WTC11 (cell line): ENCODE results near the gene PREX1. TPM values are rescaled to one million over a fixed set of nuclear protein-coding genes. Genes with fewer than 3 reads are reported as not detected.

ENCODE experiments used
- ATAC-seq: fragments of 200-7000 bp; cut with Tn5 transposase; 2 replicates; pipeline ENCODE4 v1.10.0; 2021; ENCODE audit warnings: mild to moderate bottlenecking, moderate library complexity
- CTCF ChIA-PET: fragments of 300-600 bp; sonication (Branson Sonifier 250); formaldehyde crosslinking; loops from one replicate; lab custom pipeline; 2021; ENCODE audit warnings: antibody characterized with exemption; lab: Charles Lee
- POLR2A ChIA-PET: fragments of 350-600 bp; sonication (Branson Sonifier 250); formaldehyde crosslinking; loops from one replicate; lab custom pipeline; 2021; ENCODE audit warnings: antibody characterized with exemption; lab: Charles Lee
- DNase-seq: peaks from one replicate; pipeline ENCODE4 v3.0.0; 2021; ENCODE audit warnings: low spot score
- H3K27ac Mint-ChIP-seq: 2 replicates; pipeline ENCODE4 v1.8.0; 2021; ENCODE audit warnings: mixed read lengths
- H3K27me3 Mint-ChIP-seq: 2 replicates; pipeline ENCODE4 v1.8.0; 2021; ENCODE audit warnings: low read depth, mild to moderate bottlenecking, moderate library complexity, mixed read lengths
- H3K36me3 Mint-ChIP-seq: 2 replicates; pipeline ENCODE4 v1.8.0; 2021; ENCODE audit warnings: mixed read lengths
- H3K4me1 Mint-ChIP-seq: 2 replicates; pipeline ENCODE4 v1.8.0; 2022; ENCODE audit warnings: mixed read lengths
- H3K4me3 Mint-ChIP-seq: 2 replicates; pipeline ENCODE4 v1.8.0; 2021; ENCODE audit warnings: mild to moderate bottlenecking, moderate library complexity, mixed read lengths
- H3K9me3 Mint-ChIP-seq: 2 replicates; pipeline ENCODE4 v1.8.0; 2021; ENCODE audit warnings: mixed read lengths
- ARID4B ChIP-seq: sonication (generic); formaldehyde crosslinking; IDR thresholded peaks from 2 replicates; pipeline ENCODE4 v1.8.0; 2023; ENCODE audit warnings: missing genetic modification reagents, mild to moderate bottlenecking, borderline replicate concordance
- EMX1 ChIP-seq: fragments of 250-450 bp; sonication (Bioruptor Pico); IDR thresholded peaks from 2 replicates; pipeline ENCODE4 v1.8.0; 2021; ENCODE audit warnings: mild to moderate bottlenecking
- ERG ChIP-seq: fragments of 250-450 bp; sonication (Bioruptor Pico); IDR thresholded peaks from 2 replicates; pipeline ENCODE4 v1.8.0; 2021; ENCODE audit warnings: mild to moderate bottlenecking
- ESRRA ChIP-seq: sonication (generic); formaldehyde crosslinking; IDR thresholded peaks from 2 replicates; pipeline ENCODE4 v1.8.1; 2022; ENCODE audit warnings: mild to moderate bottlenecking, missing genetic modification reagents, borderline replicate concordance
- FOXJ3 ChIP-seq: sonication (generic); formaldehyde crosslinking; IDR thresholded peaks from 2 replicates; pipeline ENCODE4 v1.9.0; 2021; ENCODE audit warnings: missing genetic modification reagents, mild to moderate bottlenecking, borderline replicate concordance
- FOXK1 ChIP-seq: sonication (generic); formaldehyde crosslinking; IDR thresholded peaks from 2 replicates; pipeline ENCODE4 v1.8.0; 2022; ENCODE audit warnings: mild to moderate bottlenecking, moderate library complexity, missing genetic modification reagents
- FOXP4 ChIP-seq: sonication (generic); formaldehyde crosslinking; IDR thresholded peaks from 2 replicates; pipeline ENCODE4 v1.8.0; 2022; ENCODE audit warnings: mild to moderate bottlenecking, missing genetic modification reagents
- JAZF1 ChIP-seq: fragments of 250-450 bp; sonication (Bioruptor Pico); IDR thresholded peaks from 2 replicates; pipeline ENCODE4 v1.9.0; 2021; ENCODE audit warnings: moderate library complexity, mild to moderate bottlenecking, inconsistent platforms
- MXD4 ChIP-seq: fragments of 250-450 bp; sonication (Bioruptor Pico); IDR thresholded peaks from 2 replicates; pipeline ENCODE4 v1.8.0; 2021; ENCODE audit warnings: mild to moderate bottlenecking, moderate library complexity, borderline replicate concordance
- NFE2L1 ChIP-seq: sonication (generic); formaldehyde crosslinking; IDR thresholded peaks from 2 replicates; pipeline ENCODE4 v1.8.1; 2023; ENCODE audit warnings: missing genetic modification reagents
- NFYB ChIP-seq: sonication (generic); formaldehyde crosslinking; conservative IDR thresholded peaks from 2 replicates; pipeline ENCODE4 v1.8.0; 2022; ENCODE audit warnings: low read depth, missing genetic modification reagents
- NR1H2 ChIP-seq: sonication (generic); formaldehyde crosslinking; IDR thresholded peaks from 2 replicates; pipeline ENCODE4 v1.9.0; 2021; ENCODE audit warnings: mild to moderate bottlenecking, moderate library complexity, missing genetic modification reagents
- PRDM15 ChIP-seq: sonication (generic); formaldehyde crosslinking; IDR thresholded peaks from 2 replicates; pipeline ENCODE4 v1.8.0; 2022; ENCODE audit warnings: missing genetic modification reagents
- TEAD1 ChIP-seq: sonication (generic); formaldehyde crosslinking; IDR thresholded peaks from 2 replicates; pipeline ENCODE4 v1.8.0; 2022; ENCODE audit warnings: mild to moderate bottlenecking, missing genetic modification reagents
- ZBTB21 ChIP-seq: sonication (generic); formaldehyde crosslinking; IDR thresholded peaks from 2 replicates; pipeline ENCODE4 v1.8.1; 2023; ENCODE audit warnings: mild to moderate bottlenecking, missing genetic modification reagents, borderline replicate concordance
- ZMAT4 ChIP-seq: fragments of 250-450 bp; sonication (Bioruptor Pico); IDR thresholded peaks from 2 replicates; pipeline ENCODE4 v1.9.0; 2021; ENCODE audit warnings: mild to moderate bottlenecking
- ZNF232 ChIP-seq: sonication (generic); formaldehyde crosslinking; IDR thresholded peaks from 2 replicates; pipeline ENCODE4 v1.8.0; 2022; ENCODE audit warnings: mild to moderate bottlenecking, missing genetic modification reagents
- ZNF396 ChIP-seq: fragments of 250-450 bp; sonication (Bioruptor Pico); IDR thresholded peaks from 2 replicates; pipeline ENCODE4 v1.8.0; 2021; ENCODE audit warnings: mild to moderate bottlenecking, moderate library complexity, borderline replicate concordance
- ZNF512 ChIP-seq: sonication (generic); formaldehyde crosslinking; IDR thresholded peaks from 2 replicates; pipeline ENCODE4 v1.8.1; 2022; ENCODE audit warnings: missing genetic modification reagents, borderline replicate concordance
- total RNA-seq: library from RNA; stranded (reverse); gene quantifications from 3 replicates; pipeline ENCODE4 v1.2.3, GENCODE V29; 2021

Gene PREX1
- total RNA-seq, 1 experiment from 2014 or later = 17.3 TPM

- Mint-ChIP-seq H3K9me3 (no peaks in the 10 kb centered on the region), H3K4me3 (no peak overlapping the region), H3K36me3 (no peaks in the 10 kb centered on the region), H3K27ac (no peak overlapping the region; the same call in 1 of the 2 replicates), H3K27me3 (no peaks in the 10 kb centered on the region), H3K4me1 (peaks cover 8% of the 10 kb centered on the region; the same call in 1 of the 2 replicates)
- ChIA-PET POLR2A (no interaction called here), CTCF (interaction anchor here (0.7 to 1.2 kb wide), 2 partner anchors 35 to 293 kb away, joined by 3 read pairs; no protein-coding TSS in a partner anchor)
- DNase-seq (no peak), ATAC-seq (no peak)
- TF ChIP-seq FOXK1 = no peak
- no peak for TF ChIP-seq JAZF1 (CRISPR knock-in tag)
- TF ChIP-seq NFE2L1 = no peak
- no peak for TF ChIP-seq FOXP4
- TF ChIP-seq ARID4B (CRISPR knock-in tag) = no peak
- TF ChIP-seq PRDM15 (CRISPR knock-in tag) = no peak
- TF ChIP-seq NR1H2 (CRISPR knock-in tag) = no peak
- TF ChIP-seq ZBTB21 (CRISPR knock-in tag) = no peak
- TF ChIP-seq EMX1 (CRISPR knock-in tag) = no peak
- no peak for TF ChIP-seq FOXJ3 (CRISPR knock-in tag)
- no peak for TF ChIP-seq TEAD1 (CRISPR knock-in tag)
- TF ChIP-seq ZNF512 (CRISPR knock-in tag) = no peak
Observed at GRCh38 chr20:48623176-48623905, 204.5 kb downstream of the PREX1 start.

GRCh38 chr20:48622421-48622820 lies 205.4 kb downstream of the PREX1 start:
- H3K27ac Mint-ChIP-seq = no peak overlapping the region; the same call in 1 of the 2 replicates
- CTCF ChIA-PET = interaction anchor here (0.7 to 3.2 kb wide), 6 partner anchors 35 to 813 kb away, joined by 3 to 23 read pairs (median 14); no protein-coding TSS in a partner anchor
- peaks cover 8% of the 10 kb centered on the region; the same call in 1 of the 2 replicates for H3K4me1 Mint-ChIP-seq
- no peak for TF ChIP-seq NFYB (CRISPR knock-in tag)
- no peak for TF ChIP-seq ZMAT4 (CRISPR knock-in tag)
- TF ChIP-seq ERG = no peak
- no peak for TF ChIP-seq ESRRA
- no peak for TF ChIP-seq ZNF512 (CRISPR knock-in tag)
- TF ChIP-seq ZNF232 (CRISPR knock-in tag) = no peak
- no peak for TF ChIP-seq MXD4 (CRISPR knock-in tag)
- no peak for TF ChIP-seq ZNF396 (CRISPR knock-in tag)

More at GRCh38 chr20:48622421-48622820, 205.4 kb downstream of the PREX1 start:
- no peaks in the 10 kb centered on the region for H3K36me3 Mint-ChIP-seq
- no peak for ATAC-seq
- no peaks in the 10 kb centered on the region for H3K9me3 Mint-ChIP-seq
- no peaks in the 10 kb centered on the region for H3K27me3 Mint-ChIP-seq
- H3K4me3 Mint-ChIP-seq = no peak overlapping the region
- POLR2A ChIA-PET = no interaction called here
- no peak for DNase-seq
